Astrocyte of the cerebellum (primary cell): ENCODE results near the gene DNAJB4.
"Not testable (repeated sequence)": the region's sequence is repeated elsewhere in the genome, so short reads cannot be mapped to it uniquely, and the experiment has no call there.

Source experiments
- DNase-seq: peaks from one replicate; pipeline ENCODE4 v3.0.0-alpha.2; 2011; ENCODE audit warnings: low read depth
- H3K4me3 ChIP-seq: 2 replicates; pipeline ENCODE4 v1.5.1; 2011; ENCODE audit warnings: mild to moderate bottlenecking, low read depth, low read length, moderate library complexity
- in situ Hi-C: cut with HindIII; loops from 2 replicates; pipeline ENCODE4 v1.10.0; 2017; ENCODE audit warnings: low sequenced_read_pairs
- TF ChIP-seq, protein P1 (sequence below): IDR thresholded peaks from 2 replicates; pipeline ENCODE4 v1.5.1; 2012; ENCODE audit warnings: low read length, low read depth, moderate library complexity, mild to moderate bottlenecking; ENCODE audit errors: missing control alignments

DNAJB4 gene

DNA sequence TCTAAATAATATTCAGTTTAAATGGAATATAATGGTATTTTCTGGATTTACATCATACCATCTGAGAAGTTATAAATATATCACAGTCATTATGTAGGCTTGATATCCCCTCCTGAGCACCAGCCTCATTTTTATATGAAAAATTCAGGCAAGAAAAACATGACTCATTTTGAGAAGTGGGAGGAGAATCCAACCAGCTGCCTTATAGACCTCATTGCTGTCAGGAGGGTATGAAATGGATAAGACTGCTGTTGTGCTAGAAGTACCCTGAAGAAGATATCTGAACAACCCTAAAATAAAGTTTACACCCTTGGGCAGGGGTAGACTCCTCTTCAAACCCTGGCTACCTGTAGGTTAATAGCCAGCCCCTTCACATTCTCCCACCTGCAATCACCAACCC is 49.8 kb downstream of the DNAJB4 start:
- in situ Hi-C loops: no loop called here
- no peak for DNase-seq
- H3K4me3 ChIP-seq: no peak overlapping the region
- TF ChIP-seq, protein P1, sequence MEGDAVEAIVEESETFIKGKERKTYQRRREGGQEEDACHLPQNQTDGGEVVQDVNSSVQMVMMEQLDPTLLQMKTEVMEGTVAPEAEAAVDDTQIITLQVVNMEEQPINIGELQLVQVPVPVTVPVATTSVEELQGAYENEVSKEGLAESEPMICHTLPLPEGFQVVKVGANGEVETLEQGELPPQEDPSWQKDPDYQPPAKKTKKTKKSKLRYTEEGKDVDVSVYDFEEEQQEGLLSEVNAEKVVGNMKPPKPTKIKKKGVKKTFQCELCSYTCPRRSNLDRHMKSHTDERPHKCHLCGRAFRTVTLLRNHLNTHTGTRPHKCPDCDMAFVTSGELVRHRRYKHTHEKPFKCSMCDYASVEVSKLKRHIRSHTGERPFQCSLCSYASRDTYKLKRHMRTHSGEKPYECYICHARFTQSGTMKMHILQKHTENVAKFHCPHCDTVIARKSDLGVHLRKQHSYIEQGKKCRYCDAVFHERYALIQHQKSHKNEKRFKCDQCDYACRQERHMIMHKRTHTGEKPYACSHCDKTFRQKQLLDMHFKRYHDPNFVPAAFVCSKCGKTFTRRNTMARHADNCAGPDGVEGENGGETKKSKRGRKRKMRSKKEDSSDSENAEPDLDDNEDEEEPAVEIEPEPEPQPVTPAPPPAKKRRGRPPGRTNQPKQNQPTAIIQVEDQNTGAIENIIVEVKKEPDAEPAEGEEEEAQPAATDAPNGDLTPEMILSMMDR: no peak

DNA sequence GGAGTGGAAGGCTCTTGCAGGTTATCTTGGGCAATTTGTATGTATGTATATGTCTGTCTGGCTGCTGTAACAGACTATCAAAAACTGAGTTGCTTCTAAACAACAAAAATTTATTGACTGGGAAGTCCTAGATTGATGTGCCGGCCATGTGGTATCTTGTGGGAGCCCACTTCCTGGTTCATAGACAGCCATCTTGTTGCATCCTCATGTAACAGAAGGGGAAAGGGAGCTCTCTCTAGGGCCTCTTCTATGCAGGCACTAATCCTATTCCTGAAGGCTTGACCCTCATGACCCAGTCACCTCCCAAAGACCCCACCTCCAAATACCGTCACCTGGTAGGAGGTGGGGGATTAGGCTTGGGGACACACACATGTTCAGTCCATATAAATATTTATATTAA is 50.2 kb downstream of the DNAJB4 start:
- in situ Hi-C loops: no loop called here
- H3K4me3 ChIP-seq: no peak overlapping the region
- no peak for DNase-seq
- TF ChIP-seq, protein P1: no peak

DNA sequence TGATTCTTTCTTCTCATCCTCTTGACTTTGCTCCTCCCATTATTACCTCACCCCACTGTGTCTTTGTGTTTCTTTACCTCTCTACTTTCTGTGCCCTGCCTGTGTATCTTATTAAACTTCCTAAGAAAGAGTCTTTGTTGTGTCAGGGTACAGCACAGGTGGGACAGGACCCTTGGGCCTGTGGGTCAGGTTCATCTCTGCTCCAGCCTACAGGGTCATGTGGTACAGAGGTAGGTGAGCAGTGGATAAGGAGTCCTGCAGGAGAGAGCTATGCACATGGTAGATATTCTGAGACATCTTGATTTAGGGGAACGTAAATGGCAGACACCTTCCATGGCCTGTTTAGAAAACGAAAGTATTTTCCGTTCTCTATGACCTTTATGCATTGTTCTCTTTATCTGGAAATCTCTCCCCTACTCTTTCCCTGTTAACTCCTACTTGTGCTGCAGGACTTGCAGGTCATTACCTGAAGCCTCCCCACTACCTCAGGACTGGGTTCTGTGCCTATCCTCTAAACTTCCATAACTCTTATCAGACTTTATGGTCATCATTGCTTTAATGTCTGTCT is 50.9 kb downstream of the DNAJB4 start:
- in situ Hi-C loops: no loop called here
- TF ChIP-seq, protein P1: no peak
- no peak for DNase-seq
- H3K4me3 ChIP-seq: no peak overlapping the region

DNA sequence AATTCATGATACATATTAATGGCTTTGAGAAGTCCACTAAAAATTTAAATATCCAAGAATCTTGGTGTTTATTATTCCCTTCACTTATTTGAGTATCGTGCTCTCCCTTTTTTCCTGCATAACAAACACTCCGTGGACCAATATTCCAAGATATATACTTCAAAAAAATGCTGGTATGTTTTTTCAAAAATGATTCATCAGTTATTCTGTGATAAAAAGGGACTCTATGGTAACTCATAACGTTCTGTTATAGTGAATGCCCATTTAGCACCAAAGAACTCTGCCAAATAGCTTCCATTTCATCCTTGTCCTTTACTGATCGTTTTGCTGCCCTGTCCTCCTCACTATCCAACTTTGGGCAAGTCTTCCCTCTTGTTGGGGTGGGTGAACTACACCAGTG is 53.9 kb downstream of the DNAJB4 start:
- TF ChIP-seq, protein P1: no peak
- in situ Hi-C loops: no loop called here
- no peak for DNase-seq
- no peak overlapping the region for H3K4me3 ChIP-seq

DNA sequence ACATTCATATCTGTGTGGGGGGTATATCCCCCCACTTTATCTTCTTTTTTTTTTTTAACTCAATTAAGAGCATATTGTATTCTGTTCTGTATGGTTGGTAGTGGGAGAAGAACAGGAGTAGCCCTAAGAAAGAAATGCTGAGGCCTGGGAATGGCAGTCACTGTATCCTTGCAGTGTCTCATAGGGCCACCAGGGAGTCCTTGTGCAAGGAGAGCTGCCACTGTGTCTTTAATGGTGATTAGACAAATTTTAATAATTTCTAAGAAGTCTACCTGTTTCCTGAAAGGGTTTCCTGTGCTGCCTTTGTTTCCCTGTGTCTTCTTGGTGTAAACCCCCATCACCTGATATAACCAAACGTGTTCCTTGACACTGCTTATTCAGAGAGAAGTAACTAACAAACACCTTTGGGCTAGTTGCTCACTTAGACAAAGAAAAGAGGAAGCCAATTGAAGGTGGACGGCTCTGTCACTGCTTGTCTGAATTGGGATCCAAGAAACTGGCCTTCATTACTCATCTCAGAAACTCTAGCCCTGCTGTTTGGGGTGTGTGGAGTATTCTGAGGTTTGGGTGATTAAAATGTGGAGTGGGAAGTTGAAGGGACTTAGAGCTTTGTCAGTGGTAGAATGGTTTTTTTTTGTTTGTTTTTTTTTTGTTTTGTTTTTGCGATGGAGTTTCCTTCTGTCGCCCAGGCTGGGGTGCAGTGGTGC is 56.3 kb downstream of the DNAJB4 start:
- TF ChIP-seq, protein P1: no peak
- in situ Hi-C loops: no loop called here

DNA sequence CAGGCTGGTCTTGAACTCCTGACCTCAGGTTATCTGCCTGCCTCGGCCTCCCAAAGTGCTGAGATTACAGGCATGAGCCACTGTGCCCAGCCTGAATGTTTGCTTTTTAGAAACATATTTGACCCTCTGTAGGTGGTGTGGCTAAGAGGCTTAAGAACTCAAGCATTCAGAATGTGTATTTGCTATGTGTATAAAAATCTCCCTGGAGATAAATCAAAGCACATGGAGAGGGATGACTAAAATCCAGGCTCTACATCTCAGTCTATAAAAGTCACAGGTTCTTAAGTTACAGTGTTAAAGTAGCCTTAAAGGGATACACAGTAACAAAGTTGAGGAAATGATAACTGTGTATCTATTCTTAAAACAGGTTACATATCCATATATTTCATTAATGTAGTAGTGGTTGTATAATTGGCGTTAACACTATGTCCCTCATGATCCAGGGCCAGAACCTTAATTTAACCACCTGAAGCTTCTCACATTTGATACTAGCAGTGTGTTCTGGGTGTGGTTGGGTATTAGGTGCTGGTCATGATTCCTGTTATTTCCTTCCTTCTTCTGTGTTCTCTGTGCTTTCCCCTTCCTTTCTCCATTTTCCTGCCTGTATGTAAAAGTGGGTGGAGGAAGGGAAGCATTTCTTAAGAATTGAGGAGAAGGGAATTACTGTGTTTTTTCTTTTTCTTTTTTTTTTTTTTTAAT is 57.2 kb downstream of the DNAJB4 start:
- TF ChIP-seq, protein P1: no peak
- H3K4me3 ChIP-seq: no peak overlapping the region
- in situ Hi-C loops: no loop called here
- DNase-seq: peak; percentile 63

More for the DNA sequence above, 56.3 kb downstream of the DNAJB4 start:
- DNase-seq: no peak
- no peak overlapping the region for H3K4me3 ChIP-seq

DNA sequence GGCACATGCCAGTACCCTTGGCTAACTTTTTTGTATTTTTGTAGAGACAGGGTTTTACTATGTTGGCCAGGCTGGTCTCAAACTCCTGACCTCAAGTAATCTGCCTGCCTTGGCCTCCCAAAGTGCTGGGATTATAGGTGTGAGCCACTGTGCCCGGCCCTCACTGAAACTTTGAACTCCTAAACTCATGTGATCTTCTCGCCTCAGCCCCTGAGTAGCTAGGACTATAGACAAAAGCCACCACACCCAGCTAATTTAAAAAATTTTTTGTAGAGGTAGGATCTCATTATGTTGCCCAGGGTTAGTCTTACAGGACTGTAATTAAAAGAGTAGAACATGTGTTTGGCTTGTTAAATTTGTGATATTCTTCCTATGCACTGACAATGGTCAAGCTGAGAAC is 60.1 kb downstream of the DNAJB4 start:
- H3K4me3 ChIP-seq, in situ Hi-C loops, DNase-seq: not testable (repeated sequence)
